KG1 (cell line): ENCODE measurements around the gene GALR1.
"Not testable (repeated sequence)": the region's sequence is repeated elsewhere in the genome, so short reads cannot be mapped to it uniquely, and the experiment has no call there.

Source experiments
- DNase-seq: peaks from one replicate; lab custom pipeline; 2025; lab: John Stamatoyannopoulos, UW

GALR1 gene, protein sequence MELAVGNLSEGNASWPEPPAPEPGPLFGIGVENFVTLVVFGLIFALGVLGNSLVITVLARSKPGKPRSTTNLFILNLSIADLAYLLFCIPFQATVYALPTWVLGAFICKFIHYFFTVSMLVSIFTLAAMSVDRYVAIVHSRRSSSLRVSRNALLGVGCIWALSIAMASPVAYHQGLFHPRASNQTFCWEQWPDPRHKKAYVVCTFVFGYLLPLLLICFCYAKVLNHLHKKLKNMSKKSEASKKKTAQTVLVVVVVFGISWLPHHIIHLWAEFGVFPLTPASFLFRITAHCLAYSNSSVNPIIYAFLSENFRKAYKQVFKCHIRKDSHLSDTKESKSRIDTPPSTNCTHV

GRCh38 chr18:77249569-77250500 lies at the start of gene GALR1:
TSS of gene GALR1 (plus strand) at chr18:77249848. CDS start at chr18:77250549, 701 bp downstream.
- DNase-seq = no peak

GRCh38 chr18:77201506-77201905 lies 48.1 kb upstream of the GALR1 start:
- DNase-seq = no peak

DNA sequence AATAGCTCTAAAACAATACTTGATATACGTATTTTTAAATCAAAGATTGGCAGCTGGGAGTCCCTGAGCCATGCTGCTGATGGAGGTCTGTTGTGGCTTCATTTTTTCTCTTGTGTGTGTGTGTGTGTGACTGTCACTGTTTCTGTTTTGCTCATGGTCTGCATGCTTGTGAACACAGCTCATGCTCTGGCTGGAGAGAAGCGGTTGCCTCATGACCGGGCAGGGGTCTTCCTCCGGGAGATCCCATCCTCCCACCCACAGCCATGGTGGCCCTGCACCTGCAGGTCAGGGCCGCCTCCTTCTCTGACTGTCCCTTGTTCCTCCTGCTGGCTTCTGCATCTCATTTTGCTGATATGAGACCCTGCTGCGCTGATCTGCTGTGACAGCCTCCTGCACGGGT lies 47.3 kb upstream of the GALR1 start:
- no peak for DNase-seq

DNA sequence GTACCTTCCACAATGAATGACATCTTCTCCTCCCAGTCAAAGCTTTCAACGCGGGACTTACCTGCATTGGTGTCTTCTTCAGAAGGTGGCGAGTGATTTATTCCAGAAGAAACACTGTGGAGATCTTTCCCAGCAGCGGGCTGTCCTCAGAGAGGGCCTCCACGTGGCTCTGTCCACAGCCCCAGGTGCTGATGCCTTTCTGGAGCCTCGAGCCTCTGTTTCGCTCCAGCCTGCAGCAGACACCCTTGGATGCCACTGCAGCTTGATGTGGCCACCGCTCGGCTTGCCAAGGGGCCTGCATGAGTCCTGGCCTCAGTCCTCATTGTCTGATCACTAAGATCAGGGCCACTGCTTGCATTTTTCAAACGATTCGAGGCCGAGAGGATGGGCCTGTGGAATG lies 46.6 kb upstream of the GALR1 start:
- DNase-seq = no peak

GRCh38 chr18:77203851-77204250 lies 45.8 kb upstream of the GALR1 start:
- no peak for DNase-seq

- DNase-seq = no peak
These were observed 43.9 kb upstream of the GALR1 start for GRCh38 chr18:77205769-77206168.

DNA sequence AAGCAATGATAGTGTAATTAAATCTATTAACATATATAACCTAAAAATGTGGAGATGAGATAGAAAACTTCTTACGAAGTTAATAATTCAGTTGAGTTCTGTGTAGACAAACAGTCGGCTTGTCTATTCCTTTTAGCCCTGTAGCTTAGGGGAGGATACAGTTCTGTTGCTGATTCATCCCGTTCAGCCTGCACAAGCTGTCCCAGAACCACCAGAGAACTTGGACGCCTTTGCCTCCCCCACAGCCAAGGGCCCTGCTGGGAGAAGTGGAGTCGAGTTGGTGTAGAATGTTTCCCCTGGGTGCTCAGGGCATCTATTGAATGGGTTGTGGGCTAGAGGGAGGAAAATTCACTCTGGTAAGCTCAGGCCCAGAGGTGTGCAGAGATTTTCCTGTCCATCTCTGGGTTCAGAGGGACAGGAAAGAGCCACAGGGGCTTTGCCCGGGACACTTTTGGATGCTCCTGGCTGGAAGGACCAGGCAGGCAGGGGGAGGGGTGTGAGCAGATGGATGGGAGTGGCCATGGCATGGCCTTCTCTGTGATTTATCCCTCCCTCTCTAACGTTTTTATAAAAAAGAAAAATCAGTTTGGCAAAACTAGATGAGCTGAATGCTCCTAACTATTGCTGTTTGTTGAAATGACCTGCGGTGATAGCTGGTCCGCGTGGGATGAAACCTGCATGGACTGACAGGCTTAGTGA lies 42.8 kb upstream of the GALR1 start:
- DNase-seq = no peak

GRCh38 chr18:77207540-77207939 lies 42.1 kb upstream of the GALR1 start:
- no peak for DNase-seq

DNA sequence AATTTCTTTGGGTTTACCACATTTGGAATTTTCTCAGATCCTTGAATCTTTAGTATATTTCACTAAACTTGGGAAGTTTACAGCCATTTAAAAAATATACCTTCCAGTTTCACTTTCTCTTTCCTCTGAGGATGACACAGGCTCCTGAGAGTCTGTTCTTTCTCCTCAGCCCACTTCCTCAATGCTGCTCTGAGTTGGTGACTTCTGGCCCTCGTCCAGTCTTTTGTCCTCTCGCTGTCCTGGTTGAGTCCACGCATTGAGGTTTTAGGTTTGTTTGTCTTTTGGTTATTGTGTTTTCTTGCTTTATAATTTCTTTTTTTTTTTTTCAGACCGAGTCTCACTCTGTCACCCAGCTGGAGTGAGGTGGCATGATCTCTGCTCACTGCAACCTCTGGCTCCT lies 40.7 kb upstream of the GALR1 start:
- DNase-seq = peak; percentile 64

DNA sequence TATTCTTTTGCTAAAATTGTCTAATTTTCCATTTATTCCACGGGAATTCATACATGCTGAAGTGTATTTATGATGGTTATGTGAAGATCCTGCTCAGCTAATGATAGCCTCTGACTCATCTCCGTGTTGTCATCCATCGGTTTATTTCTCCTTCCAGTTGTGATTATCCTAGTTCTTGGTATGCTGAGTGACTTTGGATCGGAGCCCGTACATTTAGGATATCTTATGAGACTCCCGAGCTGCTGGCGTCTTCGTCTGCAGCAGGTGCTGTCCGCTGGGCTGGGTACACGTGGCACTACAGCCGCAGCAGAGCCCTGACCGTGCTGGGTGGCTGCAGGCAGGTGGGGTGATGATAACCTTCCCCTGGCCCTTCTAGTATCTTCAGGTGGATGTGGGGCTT lies 40.1 kb upstream of the GALR1 start:
- no peak for DNase-seq

GRCh38 chr18:77210249-77210648 lies 39.4 kb upstream of the GALR1 start:
- no peak for DNase-seq

- DNase-seq = no peak
These were observed 31.0 kb upstream of the GALR1 start for GRCh38 chr18:77218642-77219041.

GRCh38 chr18:77220726-77221125 lies 28.9 kb upstream of the GALR1 start:
- no peak for DNase-seq

- DNase-seq = no peak
These were observed 27.2 kb upstream of the GALR1 start for GRCh38 chr18:77222464-77222863.

GRCh38 chr18:77223221-77223639 lies 26.4 kb upstream of the GALR1 start:
- no peak for DNase-seq

- no peak for DNase-seq
These were observed 26.0 kb upstream of the GALR1 start for GRCh38 chr18:77223653-77224052.

DNA sequence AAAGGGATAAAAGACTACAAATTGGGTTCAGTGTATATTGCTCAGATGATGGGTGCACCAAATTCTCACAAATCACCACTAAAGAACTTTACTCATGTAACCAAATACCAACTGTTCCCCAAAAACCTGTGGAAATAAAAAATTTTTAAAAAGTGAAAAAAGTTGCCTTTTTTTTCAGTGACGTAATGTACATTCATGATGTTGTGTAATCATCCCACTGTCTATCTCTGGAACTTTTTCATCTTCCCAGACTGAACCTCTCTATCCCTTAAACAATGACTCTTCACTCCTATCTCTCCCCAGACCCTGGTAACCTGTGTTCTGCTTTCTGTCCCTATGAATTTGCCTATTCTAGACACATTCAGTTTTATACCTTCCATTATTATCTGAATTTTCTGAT lies 19.0 kb upstream of the GALR1 start:
- no peak for DNase-seq

GRCh38 chr18:77234504-77235365 lies 14.9 kb upstream of the GALR1 start:
- DNase-seq = no peak

DNA sequence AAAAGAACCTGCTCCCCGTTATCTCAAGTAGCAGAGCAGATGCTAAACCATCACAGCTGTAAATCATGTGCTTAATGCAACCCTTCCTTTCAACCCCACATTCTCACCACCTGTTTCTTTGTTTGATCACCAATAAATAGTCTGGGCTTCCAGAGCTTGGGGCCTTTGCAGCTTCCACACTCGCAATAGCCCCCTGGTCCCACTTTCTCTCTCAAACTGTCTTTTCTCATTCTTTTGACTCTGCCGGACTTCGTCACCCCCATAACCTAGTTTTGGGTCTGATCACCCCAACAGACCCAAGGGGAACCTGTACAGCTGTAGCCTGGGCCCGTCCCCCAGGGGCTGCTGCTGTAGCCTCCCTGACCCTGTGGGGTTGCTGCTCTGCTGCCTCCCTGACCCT lies 10.4 kb upstream of the GALR1 start:
- DNase-seq = not testable (repeated sequence)

- no peak for DNase-seq
These were observed 627 bp upstream of the GALR1 start for GRCh38 chr18:77248873-77249568.

GRCh38 chr18:77250501-77250925 lies 865 bp downstream of the GALR1 start:
- DNase-seq = no peak
